Effector memory CD4-positive, alpha-beta T cell (primary cell): ENCODE measurements around the gene RCBTB1.

Source experiments
- DNase-seq, 3 donors: peaks; one replicate each; pipeline ENCODE4 v3.0.0-alpha.2; 2020
- H3K27ac ChIP-seq: 2 replicates; pipeline ENCODE4 v1.7.0; 2013; ENCODE audit warnings: mild to moderate bottlenecking, low read length, moderate library complexity; ENCODE audit not compliant: insufficient read depth, poor library complexity, severe bottlenecking
- H3K27me3 ChIP-seq: replicated peaks from 2 replicates; pipeline ENCODE4 v1.7.0; 2013; ENCODE audit warnings: mild to moderate bottlenecking, low read length; ENCODE audit not compliant: insufficient read depth, control insufficient read depth, poor library complexity, severe bottlenecking
- H3K36me3 ChIP-seq: 2 replicates; pipeline ENCODE4 v1.7.0; 2013; ENCODE audit warnings: mild to moderate bottlenecking, low read length, moderate library complexity; ENCODE audit not compliant: control insufficient read depth, insufficient read depth
- H3K4me1 ChIP-seq: 2 replicates; pipeline ENCODE4 v1.7.0; 2013; ENCODE audit warnings: low read length, mild to moderate bottlenecking; ENCODE audit not compliant: control insufficient read depth, insufficient read depth, poor library complexity, severe bottlenecking
- H3K4me3 ChIP-seq: 2 replicates; pipeline ENCODE4 v1.7.0; 2013; ENCODE audit warnings: low read length, low read depth, mild to moderate bottlenecking; ENCODE audit not compliant: insufficient read depth, poor library complexity, severe bottlenecking
- H3K9me3 ChIP-seq: 2 replicates; pipeline ENCODE4 v1.7.0; 2013; ENCODE audit warnings: mild to moderate bottlenecking, low read length, moderate library complexity; ENCODE audit not compliant: control insufficient read depth
- total RNA-seq, 3 donors: gene quantifications; one replicate each; lab custom pipeline; 2026; lab: John Stamatoyannopoulos, UW

The RCBTB1 gene
- total RNA-seq = 29.8 to 38.7 (median 30.2) reads per million in 3 donors

- Histone ChIP-seq H3K36me3 (peaks cover 4% of the 10 kb centered on the region), H3K27me3 (no peaks in the 10 kb centered on the region)
- peak; percentile 61 to 70 (median 64) for DNase-seq
Measured at GRCh38 chr13:49585220-49586157, at the start of gene RCBTB1. Gene RCBTB1, minus strand, starts transcription at chr13:49585558. Its CDS starts 18,279 bp downstream, at chr13:49567279.

GRCh38 chr13:49633710-49634109, 48.4 kb upstream of the RCBTB1 start:
- Histone ChIP-seq H3K4me1 (no peaks in the 10 kb centered on the region), H3K9me3 (no peaks in the 10 kb centered on the region), H3K4me3 (no peak overlapping the region), H3K36me3 (no peaks in the 10 kb centered on the region), H3K27me3 (no peaks in the 10 kb centered on the region), H3K27ac (no peak overlapping the region)
- DNase-seq = no peak

More at GRCh38 chr13:49585220-49586157, at the start of gene RCBTB1:
- Histone ChIP-seq H3K27ac (peak within 1 kb of the TSS; percentile 83), H3K9me3 (no peaks in the 10 kb centered on the region), H3K4me1 (peaks cover 9% of the 10 kb centered on the region), H3K4me3 (peak within 1 kb of the TSS; percentile 80)

GRCh38 chr13:49632156-49632555, 46.8 kb upstream of the RCBTB1 start:
- Histone ChIP-seq H3K36me3 (no peaks in the 10 kb centered on the region), H3K4me1 (no peaks in the 10 kb centered on the region), H3K4me3 (no peak overlapping the region), H3K9me3 (no peaks in the 10 kb centered on the region), H3K27me3 (no peaks in the 10 kb centered on the region), H3K27ac (no peak overlapping the region)
- DNase-seq = no peak

GRCh38 chr13:49630580-49630979, 45.2 kb upstream of the RCBTB1 start:
- no peak overlapping the region for H3K4me3 ChIP-seq
- no peaks in the 10 kb centered on the region for H3K36me3 ChIP-seq
- no peaks in the 10 kb centered on the region for H3K4me1 ChIP-seq
- H3K27ac ChIP-seq = no peak overlapping the region
- H3K27me3 ChIP-seq = no peaks in the 10 kb centered on the region
- no peak for DNase-seq
- no peaks in the 10 kb centered on the region for H3K9me3 ChIP-seq

- Histone ChIP-seq H3K27ac (no peak overlapping the region), H3K36me3 (no peaks in the 10 kb centered on the region), H3K27me3 (no peaks in the 10 kb centered on the region), H3K4me3 (no peak overlapping the region), H3K9me3 (no peaks in the 10 kb centered on the region), H3K4me1 (no peaks in the 10 kb centered on the region)
- no peak for DNase-seq
Measured at GRCh38 chr13:49629947-49630346, 44.6 kb upstream of the RCBTB1 start.

- H3K36me3 ChIP-seq = no peaks in the 10 kb centered on the region
- DNase-seq = no peak
- H3K4me1 ChIP-seq = no peaks in the 10 kb centered on the region
- no peaks in the 10 kb centered on the region for H3K9me3 ChIP-seq
- H3K27me3 ChIP-seq = no peaks in the 10 kb centered on the region
- no peak overlapping the region for H3K4me3 ChIP-seq
- no peak overlapping the region for H3K27ac ChIP-seq
Measured at GRCh38 chr13:49629196-49629938, 44.0 kb upstream of the RCBTB1 start.

- H3K36me3 ChIP-seq = no peaks in the 10 kb centered on the region
- DNase-seq = peak in 1 of 3 donors; percentile 11
- no peaks in the 10 kb centered on the region for H3K4me1 ChIP-seq
- no peaks in the 10 kb centered on the region for H3K9me3 ChIP-seq
- peak within 1 kb of the TSS; percentile 44 for H3K4me3 ChIP-seq
- no peaks in the 10 kb centered on the region for H3K27me3 ChIP-seq
- no peak within 1 kb of the TSS for H3K27ac ChIP-seq
Measured at GRCh38 chr13:49627831-49628652, 42.7 kb upstream of the RCBTB1 start, which contains the start of gene ARL11. Gene ARL11, plus strand, starts transcription at chr13:49628507. Its CDS starts 1,941 bp downstream, at chr13:49630448.

- Histone ChIP-seq H3K27ac (no peak overlapping the region), H3K4me1 (no peaks in the 10 kb centered on the region), H3K9me3 (no peaks in the 10 kb centered on the region), H3K36me3 (no peaks in the 10 kb centered on the region), H3K27me3 (no peaks in the 10 kb centered on the region), H3K4me3 (no peak overlapping the region)
- DNase-seq = no peak
Measured at GRCh38 chr13:49625392-49626079, 40.2 kb upstream of the RCBTB1 start.

GRCh38 chr13:49624229-49624628, 38.9 kb upstream of the RCBTB1 start:
- no peaks in the 10 kb centered on the region for H3K4me1 ChIP-seq
- no peaks in the 10 kb centered on the region for H3K27me3 ChIP-seq
- H3K36me3 ChIP-seq = no peaks in the 10 kb centered on the region
- no peak for DNase-seq
- H3K4me3 ChIP-seq = no peak overlapping the region
- no peak overlapping the region for H3K27ac ChIP-seq
- no peaks in the 10 kb centered on the region for H3K9me3 ChIP-seq
